Measurements from ENCODE around the gene SLC22A17.

GRCh38 chr14:23344481-23344880 lies 8.2 kb downstream of the SLC22A17 start:
- TF ChIP-seq CTCF (IDR thresholded peaks at IDR 0.05; ENCODE audit: low read depth, low read length, missing input control), result no peak
- TF ChIP-seq HNF4A (conservative IDR thresholded peaks at IDR 0.05), result no peak
- no peak for TF ChIP-seq TAF1 (conservative IDR thresholded peaks at IDR 0.05)
- TF ChIP-seq RAD21 (IDR thresholded peaks at IDR 0.05), result no peak
- TF ChIP-seq ATF3 (IDR thresholded peaks at IDR 0.05), result no peak
- no peak for TF ChIP-seq ZBTB33 (IDR thresholded peaks at IDR 0.05)
- TF ChIP-seq GABPA (IDR thresholded peaks at IDR 0.05 in 1 of 2, conservative IDR thresholded peaks at IDR 0.05 in 1 of 2), result no peak
- no peak for TF ChIP-seq FOXA2 (IDR thresholded peaks at IDR 0.05)
- TF ChIP-seq REST (IDR thresholded peaks at IDR 0.05), result no peak
- no peak for TF ChIP-seq EGR1 (IDR thresholded peaks at IDR 0.05; ENCODE audit: low read depth in 2 of 2)
